Mesenchymal stem cell (in vitro differentiated cells and primary cell): ENCODE data around the gene AGAP1.

Experiments used
- DNase-seq: peaks from one replicate; pipeline ENCODE4 v3.0.0-alpha.2; 2013
- H2AFZ ChIP-seq: one replicate; pipeline ENCODE4 v1.6.1; 2013; ENCODE audit warnings: low read depth, mild to moderate bottlenecking, control low read depth, inconsistent platforms, low read length, moderate library complexity
- H2AK5ac ChIP-seq: 2 replicates; pipeline ENCODE4 v1.6.1; 2013; ENCODE audit warnings: low read length, moderate library complexity, mild to moderate bottlenecking, inconsistent platforms; ENCODE audit not compliant: severe bottlenecking
- H2BK120ac ChIP-seq: one replicate; pipeline ENCODE4 v1.6.1; 2013; ENCODE audit warnings: low read depth, mild to moderate bottlenecking, inconsistent platforms, low read length, moderate library complexity
- H2BK12ac ChIP-seq, 2 experiments: one replicate each; pipeline ENCODE4 v1.6.1; 2013; ENCODE audit warnings: inconsistent platforms in 2 of 2, low read length in 2 of 2, mild to moderate bottlenecking in 2 of 2, moderate library complexity in 2 of 2, control low read depth in 1 of 2
- H2BK15ac ChIP-seq: one replicate; pipeline ENCODE4 v1.6.1; 2013; ENCODE audit warnings: mild to moderate bottlenecking, low read depth, inconsistent platforms; ENCODE audit not compliant: poor library complexity, severe bottlenecking
- H2BK5ac ChIP-seq: 2 replicates; pipeline ENCODE4 v1.6.1; 2013; ENCODE audit warnings: low read depth, mild to moderate bottlenecking, low read length, control low read depth, inconsistent platforms; ENCODE audit not compliant: poor library complexity, severe bottlenecking
- H3K14ac ChIP-seq, 2 experiments: one replicate each; pipeline ENCODE4 v1.6.1; 2013; ENCODE audit warnings: inconsistent platforms in 2 of 2, low read length in 2 of 2, control low read depth in 1 of 2, mild to moderate bottlenecking in 1 of 2, moderate library complexity in 1 of 2
- H3K18ac ChIP-seq, 2 experiments: one replicate each; pipeline ENCODE4 v1.6.1; 2013; ENCODE audit warnings: inconsistent platforms in 2 of 2, low read length in 2 of 2, control low read depth in 1 of 2, low read depth in 1 of 2, mild to moderate bottlenecking in 1 of 2
- H3K23ac ChIP-seq, 2 experiments: one replicate each; pipeline ENCODE4 v1.6.1; 2013; ENCODE audit warnings: inconsistent platforms in 2 of 2, low read length in 2 of 2, mild to moderate bottlenecking in 2 of 2, moderate library complexity in 2 of 2, control low read depth in 1 of 2
- H3K27ac ChIP-seq: 2 replicates; pipeline ENCODE4 v1.5.1; 2013; ENCODE audit warnings: mild to moderate bottlenecking, moderate library complexity, low read length, control low read depth, inconsistent platforms; ENCODE audit not compliant: poor library complexity, severe bottlenecking
- H3K27me3 ChIP-seq, 2 experiments: 2 replicates each; pipeline versions ENCODE4 v1.6.1 to v1.7.0; 2013; ENCODE audit warnings: low read length in 2 of 2, mild to moderate bottlenecking in 2 of 2, moderate library complexity in 2 of 2, control low read depth in 1 of 2, inconsistent platforms in 1 of 2; ENCODE audit not compliant: control insufficient read depth in 1 of 2, insufficient read depth in 1 of 2
- H3K36me3 ChIP-seq, 2 experiments: 2 replicates each; pipeline versions ENCODE4 v1.6.1 to v1.7.0; 2013; ENCODE audit warnings: low read length in 2 of 2, control low read depth in 1 of 2, inconsistent platforms in 1 of 2, low read depth in 1 of 2, mild to moderate bottlenecking in 1 of 2; ENCODE audit not compliant: insufficient read depth in 2 of 2, control insufficient read depth in 1 of 2
- H3K4ac ChIP-seq, 2 experiments: one replicate each; pipeline ENCODE4 v1.6.1; 2013; ENCODE audit warnings: inconsistent platforms in 2 of 2, low read length in 2 of 2, mild to moderate bottlenecking in 2 of 2, moderate library complexity in 2 of 2, control low read depth in 1 of 2, low read depth in 1 of 2
- H3K4me1 ChIP-seq: 2 replicates; pipeline ENCODE4 v1.6.1; 2013; ENCODE audit warnings: low read depth, low read length, control low read depth; ENCODE audit not compliant: control insufficient read depth, insufficient read depth
- H3K4me2 ChIP-seq: 2 replicates; pipeline ENCODE4 v1.6.1; 2013; ENCODE audit warnings: low read length, mild to moderate bottlenecking, inconsistent platforms; ENCODE audit not compliant: poor library complexity, severe bottlenecking
- H3K4me3 ChIP-seq, 2 experiments: 2 replicates each; pipeline versions ENCODE4 v1.5.1 to v1.7.0; 2013; ENCODE audit warnings: low read length in 2 of 2, mild to moderate bottlenecking in 2 of 2, control low read depth in 1 of 2, low read depth in 1 of 2; ENCODE audit not compliant: insufficient read depth in 1 of 2
- H3K79me1 ChIP-seq: replicated peaks from 2 replicates; pipeline ENCODE4 v1.6.1; 2013; ENCODE audit warnings: mild to moderate bottlenecking, control low read depth, low read length, inconsistent platforms; ENCODE audit not compliant: poor library complexity, severe bottlenecking
- H3K9ac ChIP-seq: 2 replicates; pipeline ENCODE4 v1.7.0; 2013; ENCODE audit warnings: mild to moderate bottlenecking, low read length, moderate library complexity
- H3K9me3 ChIP-seq: 2 replicates; pipeline ENCODE4 v1.7.0; 2013; ENCODE audit warnings: mild to moderate bottlenecking, low read length; ENCODE audit not compliant: control insufficient read depth
- H4K8ac ChIP-seq: one replicate; pipeline ENCODE4 v1.6.1; 2013; ENCODE audit warnings: inconsistent platforms, mild to moderate bottlenecking, low read length, moderate library complexity
- H4K91ac ChIP-seq: one replicate; pipeline ENCODE4 v1.6.1; 2013; ENCODE audit warnings: mild to moderate bottlenecking, low read length, inconsistent platforms
- WGBS: methylation state at CpG from one replicate; pipeline ENCODE4 v1.1.7; 2013; ENCODE audit warnings: mixed read lengths; 5-methylcytosine and 5-hydroxymethylcytosine counted together

The AGAP1 gene

DNA sequence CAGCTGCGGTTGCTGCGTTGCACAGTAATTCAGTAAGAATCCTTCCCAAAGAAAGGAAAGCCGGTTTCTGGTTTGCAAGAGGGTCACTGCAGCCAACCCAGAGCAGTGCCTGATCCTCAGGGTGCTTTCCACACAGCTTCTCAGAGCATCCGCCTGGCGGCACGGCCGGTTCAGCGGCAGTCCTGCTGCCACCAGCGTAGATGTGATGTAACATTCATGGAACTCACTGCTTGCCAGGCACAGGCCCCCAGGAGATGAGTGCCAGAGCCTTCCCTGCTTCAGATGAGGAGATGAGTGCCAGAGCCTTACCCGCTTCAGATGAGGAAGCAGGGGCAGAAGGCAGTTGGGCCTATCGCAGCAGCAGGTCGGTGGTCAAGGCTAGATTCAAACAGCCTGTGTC lies 444.1 kb downstream of the AGAP1 start:
- H3K14ac ChIP-seq = no peak overlapping the region
- no peak overlapping the region for H2AFZ ChIP-seq
- H3K4ac ChIP-seq = peak overlapping the region in 1 of 2 experiments; percentile 17
- H3K36me3 ChIP-seq = peaks cover 18 to 33% of the 10 kb centered on the region in 2 experiments
- no peak overlapping the region for H3K27ac ChIP-seq
- H3K9ac ChIP-seq = no peak overlapping the region
- peaks cover 20% of the 10 kb centered on the region for H3K4me1 ChIP-seq
- no peak overlapping the region for H3K23ac ChIP-seq
- no peak overlapping the region for H4K8ac ChIP-seq
- H3K79me1 ChIP-seq = peaks cover 6% of the 10 kb centered on the region
- no peak for DNase-seq
- H2BK12ac ChIP-seq = peak overlapping the region; percentile 64 to 73
- peak overlapping the region; percentile 57 for H4K91ac ChIP-seq
- no peak overlapping the region for H2BK5ac ChIP-seq
- no peak overlapping the region for H3K18ac ChIP-seq
- no peak overlapping the region for H3K4me3 ChIP-seq
- H2AK5ac ChIP-seq = no peak overlapping the region
- no peak overlapping the region for H2BK15ac ChIP-seq
- no peaks in the 10 kb centered on the region for H3K27me3 ChIP-seq
- H3K4me2 ChIP-seq = no peak overlapping the region
- WGBS = 82% methylated on average over 12 of the region's 12 CpGs
- H2BK120ac ChIP-seq = no peak overlapping the region
- H3K9me3 ChIP-seq = peaks cover 5% of the 10 kb centered on the region

DNA sequence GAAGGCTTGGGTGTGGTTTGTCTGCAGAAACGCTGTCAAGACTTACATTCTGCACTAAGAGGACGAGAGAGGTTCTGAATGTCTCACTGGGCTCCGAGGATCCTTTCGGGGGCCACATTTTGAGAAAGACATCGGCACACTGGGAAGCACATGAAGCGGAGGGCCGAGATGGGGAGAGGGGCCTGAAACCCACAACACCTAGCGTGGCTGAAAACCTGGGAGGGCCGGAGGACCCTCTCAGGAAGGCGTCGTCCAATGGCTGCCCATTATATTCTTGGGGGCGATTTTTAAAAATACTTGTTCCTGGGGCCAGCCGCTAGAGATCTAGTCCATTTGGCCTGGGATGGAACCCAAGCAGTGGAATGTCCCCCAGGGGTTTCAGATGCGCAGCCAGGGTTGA lies 444.8 kb downstream of the AGAP1 start:
- no peak for DNase-seq
- H2BK5ac ChIP-seq = no peak overlapping the region
- no peak overlapping the region for H3K18ac ChIP-seq
- no peak overlapping the region for H4K8ac ChIP-seq
- H3K14ac ChIP-seq = no peak overlapping the region
- no peak overlapping the region for H2BK15ac ChIP-seq
- H3K27ac ChIP-seq = no peak overlapping the region
- H2AK5ac ChIP-seq = no peak overlapping the region
- H3K79me1 ChIP-seq = peaks cover 6% of the 10 kb centered on the region
- H3K4me1 ChIP-seq = peaks cover 20% of the 10 kb centered on the region
- 92% methylated on average over 14 of the region's 14 CpGs for WGBS
- H3K27me3 ChIP-seq = no peaks in the 10 kb centered on the region
- H3K36me3 ChIP-seq = peaks cover 18 to 33% of the 10 kb centered on the region in 2 experiments
- H2BK12ac ChIP-seq = peak overlapping the region in 1 of 2 experiments; percentile 17
- no peak overlapping the region for H3K23ac ChIP-seq
- H3K9me3 ChIP-seq = peaks cover 5% of the 10 kb centered on the region
- H2BK120ac ChIP-seq = no peak overlapping the region
- H3K4me2 ChIP-seq = no peak overlapping the region
- H4K91ac ChIP-seq = no peak overlapping the region
- no peak overlapping the region for H3K4me3 ChIP-seq
- no peak overlapping the region for H3K4ac ChIP-seq
- no peak overlapping the region for H3K9ac ChIP-seq
- H2AFZ ChIP-seq = no peak overlapping the region

DNA sequence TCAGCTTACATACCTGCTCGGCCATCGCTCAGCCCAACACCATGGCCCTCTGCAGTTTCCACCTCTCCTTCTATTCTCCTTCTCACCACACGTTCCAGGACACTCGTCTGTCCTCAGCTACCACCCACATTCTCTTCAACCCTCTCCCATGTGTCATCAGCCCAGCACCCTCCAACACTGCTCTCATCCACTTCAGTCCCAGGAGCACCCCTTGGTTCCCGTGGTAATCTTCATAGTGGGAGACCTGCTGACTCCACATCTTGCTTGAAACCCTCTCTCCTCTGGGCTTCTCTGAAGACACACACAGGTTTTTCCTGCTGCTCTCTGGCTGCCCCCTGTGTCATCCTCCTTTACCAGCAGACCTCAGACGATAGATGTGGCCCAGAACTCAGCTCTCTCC lies 445.6 kb downstream of the AGAP1 start:
- Histone ChIP-seq H2AFZ (no peak overlapping the region), H2AK5ac (peak overlapping the region; percentile 42), H3K27ac (no peak overlapping the region), H3K4ac (peak overlapping the region in 1 of 2 experiments; percentile 57), H4K8ac (no peak overlapping the region), H3K14ac (peak overlapping the region in 1 of 2 experiments; percentile 5), H2BK15ac (peak overlapping the region; percentile 55), H3K23ac (no peak overlapping the region), H3K9me3 (peaks cover 5% of the 10 kb centered on the region), H2BK120ac (peak overlapping the region; percentile 66), H2BK5ac (no peak overlapping the region), H3K4me1 (peaks cover 20% of the 10 kb centered on the region), H3K9ac (no peak overlapping the region), H3K36me3 (peaks cover 13 to 26% of the 10 kb centered on the region in 2 experiments), H3K79me1 (peaks cover 6% of the 10 kb centered on the region), H3K4me3 (no peak overlapping the region), H4K91ac (peak overlapping the region; percentile 2), H2BK12ac (peak overlapping the region; percentile 22 to 72), H3K18ac (peak overlapping the region; percentile 6 to 70), H3K27me3 (no peaks in the 10 kb centered on the region), H3K4me2 (no peak overlapping the region)
- DNase-seq = peak; percentile 52
- 90% methylated on average over 6 of the region's 6 CpGs for WGBS

DNA sequence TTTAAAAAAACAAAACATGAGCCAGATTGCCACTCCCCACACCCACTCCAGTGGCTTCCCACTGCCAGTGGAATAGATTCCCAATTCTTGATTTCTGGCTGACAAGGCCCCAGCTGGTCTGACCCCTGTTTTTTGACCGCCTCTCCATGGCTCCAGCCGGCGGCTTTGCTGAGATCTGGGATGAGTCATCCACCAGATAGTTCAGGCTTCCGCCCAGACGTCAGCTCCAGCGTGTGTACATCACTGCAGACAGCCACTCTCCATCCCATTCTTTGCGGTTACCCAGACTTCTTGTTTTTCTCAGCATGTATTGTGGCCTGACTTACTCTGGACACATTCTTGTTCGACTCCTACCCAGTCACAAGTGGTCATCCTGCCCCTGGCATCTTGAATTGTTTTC lies 446.5 kb downstream of the AGAP1 start:
- H2BK15ac ChIP-seq = no peak overlapping the region
- under 1% methylated on average over 8 of the region's 8 CpGs for WGBS
- DNase-seq = peak; percentile 99
- peak overlapping the region in 1 of 2 experiments; percentile 6 for H3K18ac ChIP-seq
- peak overlapping the region in 1 of 2 experiments; percentile 22 for H2BK12ac ChIP-seq
- no peaks in the 10 kb centered on the region for H3K27me3 ChIP-seq
- peak overlapping the region; percentile 81 for H3K27ac ChIP-seq
- H2AFZ ChIP-seq = no peak overlapping the region
- H2BK5ac ChIP-seq = no peak overlapping the region
- peaks cover 6% of the 10 kb centered on the region for H3K79me1 ChIP-seq
- H3K4me1 ChIP-seq = peaks cover 20% of the 10 kb centered on the region
- no peak overlapping the region for H3K4ac ChIP-seq
- no peak overlapping the region for H3K4me3 ChIP-seq
- peak overlapping the region; percentile 67 for H3K9ac ChIP-seq
- H4K91ac ChIP-seq = no peak overlapping the region
- peaks cover 5% of the 10 kb centered on the region for H3K9me3 ChIP-seq
- no peak overlapping the region for H2AK5ac ChIP-seq
- H3K23ac ChIP-seq = no peak overlapping the region
- no peak overlapping the region for H2BK120ac ChIP-seq
- H3K14ac ChIP-seq = no peak overlapping the region
- peaks cover 13 to 25% of the 10 kb centered on the region in 2 experiments for H3K36me3 ChIP-seq
- no peak overlapping the region for H4K8ac ChIP-seq
- no peak overlapping the region for H3K4me2 ChIP-seq
